GM18508 (cell line): Measurements from ENCODE around the gene AP4S1.
A peak's percentile ranks its signal among the peaks of the same experiment; 100 is the strongest.
"Not testable (repeated sequence)": the region's sequence is repeated elsewhere in the genome, so short reads cannot be mapped to it uniquely, and the experiment has no call there.

Source experiments
- ATAC-seq: cut with Tn5 transposase; IDR thresholded peaks from one replicate; pipeline ENCODE4 v1.9.1; 2021; ENCODE audit warnings: moderate number of reproducible peaks; ENCODE audit not compliant: insufficient read depth, unreplicated experiment

The AP4S1 gene

GRCh38 chr14:31004007-31004406, 21.4 kb upstream of the AP4S1 start:
- not testable (repeated sequence) for ATAC-seq

GRCh38 chr14:31006703-31007102, 18.7 kb upstream of the AP4S1 start:
- ATAC-seq: no peak

GRCh38 chr14:31009836-31010574, 15.4 kb upstream of the AP4S1 start:
- ATAC-seq: no peak

GRCh38 chr14:31010935-31011334, 14.5 kb upstream of the AP4S1 start:
- ATAC-seq: no peak

GRCh38 chr14:31013841-31014240, 11.6 kb upstream of the AP4S1 start:
- ATAC-seq: no peak

- no peak for ATAC-seq
Measured at GRCh38 chr14:31018057-31018645, 7.3 kb upstream of the AP4S1 start.

- ATAC-seq: no peak
Measured at GRCh38 chr14:31020834-31021575, 4.4 kb upstream of the AP4S1 start.

- no peak for ATAC-seq
Measured at GRCh38 chr14:31021576-31021949, 3.9 kb upstream of the AP4S1 start.

GRCh38 chr14:31022386-31022785, 3.1 kb upstream of the AP4S1 start:
- ATAC-seq: no peak

- ATAC-seq: no peak
Measured at GRCh38 chr14:31024010-31024480, 1.4 kb upstream of the AP4S1 start.

- no peak for ATAC-seq
Measured at GRCh38 chr14:31024577-31025366, 677 bp upstream of the AP4S1 start.

GRCh38 chr14:31026077-31026449, 614 bp downstream of the AP4S1 start, which contains the start of gene STRN3:
Gene STRN3 (minus strand): TSS chr14:31026379. CDS start chr14:31026185, 194 bp downstream.
- ATAC-seq: no peak

- peak; percentile 77 for ATAC-seq
Measured at GRCh38 chr14:31026450-31027235, 1.2 kb downstream of the AP4S1 start.

GRCh38 chr14:31027847-31028246, 2.4 kb downstream of the AP4S1 start:
- ATAC-seq: no peak

GRCh38 chr14:31029016-31029970, 3.8 kb downstream of the AP4S1 start:
- ATAC-seq: no peak

- no peak for ATAC-seq
Measured at GRCh38 chr14:31030469-31030868, 5.0 kb downstream of the AP4S1 start.

GRCh38 chr14:31036552-31036951, 11.1 kb downstream of the AP4S1 start:
- no peak for ATAC-seq

GRCh38 chr14:31037709-31038221, 12.3 kb downstream of the AP4S1 start:
- no peak for ATAC-seq
